SK-N-SH (cell line): ENCODE results near the gene OLFML3. TPM values are rescaled to one million over a fixed set of nuclear protein-coding genes. Genes with fewer than 3 reads are reported as not detected.

Source experiments
- CTCF ChIA-PET: fragments of 300-600, 350-600 bp; formaldehyde crosslinking; extraction: SDS; loops from one replicate; lab custom pipeline; 2021; lab: Yijun Ruan, JAX
- POLR2A ChIA-PET: fragments of 350-600 bp; sonication (Branson Sonifier 250); formaldehyde crosslinking; extraction: SDS; loops from one replicate; lab custom pipeline; 2020; ENCODE audit warnings: antibody characterized with exemption, inconsistent platforms; lab: Yijun Ruan, JAX
- DNase-seq: peaks from one replicate; pipeline ENCODE4 v3.0.0; 2012
- H2AFZ ChIP-seq: fragments of 200-600 bp; sonication (generic); 2 replicates; pipeline ENCODE4 v1.8.1; 2016; ENCODE audit warnings: antibody characterized with exemption, mild to moderate bottlenecking, low read depth
- H3F3A ChIP-seq: fragments of 200-600 bp; sonication (generic); replicated peaks from 2 replicates; pipeline ENCODE3; 2016; ENCODE audit warnings: antibody characterized with exemption, mild to moderate bottlenecking; ENCODE audit not compliant: insufficient read depth
- H3K27ac ChIP-seq, 2 experiments: fragments of 200-500 bp in 1 of 2; fragments of 200-600 bp in 1 of 2; sonication (Bioruptor generic) in 1 of 2; sonication (generic), shearing (Covaris generic) in 1 of 2; 2 replicates each; pipeline versions ENCODE4 v1.5.1 to v1.6.1; 2014 to 2016; ENCODE audit warnings: low read depth in 2 of 2, inconsistent platforms in 1 of 2, low read length in 1 of 2, mild to moderate bottlenecking in 1 of 2, mixed read lengths in 1 of 2
- H3K27me3 ChIP-seq: fragments of 200-600 bp; sonication (generic), shearing (Covaris generic); 2 replicates; pipeline ENCODE4 v1.6.1; 2016; ENCODE audit warnings: mixed run types; ENCODE audit not compliant: insufficient read depth
- H3K36me3 ChIP-seq, 2 experiments: fragments of 200-500 bp in 1 of 2; fragments of 200-600 bp in 1 of 2; sonication (Bioruptor generic) in 1 of 2; sonication (generic) in 1 of 2; replicated peaks in 1 of 2; 2 replicates each; pipeline versions ENCODE3 to v1.5.1; 2014 to 2016; ENCODE audit warnings: low read length in 1 of 2, mild to moderate bottlenecking in 1 of 2; ENCODE audit not compliant: insufficient read depth in 2 of 2, control insufficient read depth in 1 of 2
- H3K4me1 ChIP-seq, 2 experiments: fragments of 200-500 bp in 1 of 2; fragments of 200-600 bp in 1 of 2; sonication (Bioruptor generic) in 1 of 2; sonication (generic), shearing (Covaris generic) in 1 of 2; 2 replicates each; pipeline versions ENCODE4 v1.5.1 to v1.6.1; 2014 to 2016; ENCODE audit warnings: low read depth in 1 of 2, low read length in 1 of 2, mixed run types in 1 of 2; ENCODE audit not compliant: insufficient read depth in 2 of 2, control insufficient read depth in 1 of 2
- H3K4me2 ChIP-seq: fragments of 200-600 bp; sonication (generic), shearing (Covaris generic); 2 replicates; pipeline ENCODE4 v1.6.1; 2017; ENCODE audit warnings: mixed run types
- H3K4me3 ChIP-seq, 2 experiments: fragments of 200-500 bp in 1 of 2; fragments of 200-600 bp in 1 of 2; sonication (Bioruptor generic) in 1 of 2; sonication (generic), shearing (Covaris generic) in 1 of 2; 2 replicates each; pipeline versions ENCODE4 v1.5.1 to v1.8.1; 2014 to 2016; ENCODE audit warnings: low read depth in 2 of 2, inconsistent platforms in 1 of 2, low read length in 1 of 2, mild to moderate bottlenecking in 1 of 2, mixed read lengths in 1 of 2, moderate library complexity in 1 of 2
- H3K79me2 ChIP-seq: fragments of 200-600 bp; sonication (generic); 2 replicates; pipeline ENCODE4 v1.8.1; 2017; ENCODE audit warnings: mild to moderate bottlenecking; ENCODE audit not compliant: insufficient read depth
- H3K9ac ChIP-seq: fragments of 200-600 bp; sonication (generic); 2 replicates; pipeline ENCODE4 v1.6.1; 2017; ENCODE audit warnings: mixed run types
- H3K9me2 ChIP-seq: fragments of 200-600 bp; sonication (generic); 2 replicates; pipeline ENCODE4 v1.6.1; 2017; ENCODE audit warnings: mixed run types
- H3K9me3 ChIP-seq: fragments of 200-600 bp; sonication (generic); 2 replicates; pipeline ENCODE4 v1.6.1; 2017; ENCODE audit warnings: mixed run types, mild to moderate bottlenecking, moderate library complexity
- H4K20me1 ChIP-seq: fragments of 200-600 bp; sonication (generic); 2 replicates; pipeline ENCODE4 v1.6.1; 2017; ENCODE audit warnings: mild to moderate bottlenecking, mixed run types; ENCODE audit not compliant: insufficient read depth
- CHD2 ChIP-seq: fragments of 150-350 bp; IDR thresholded peaks from 2 replicates; pipeline ENCODE4 v1.6.1; 2018; ENCODE audit warnings: low read length; ENCODE audit not compliant: partially characterized antibody
- EP300 ChIP-seq, 2 experiments: IDR thresholded peaks; 2 replicates each; pipeline versions ENCODE4 v1.4.0 to v1.6.1; 2012; ENCODE audit warnings: borderline replicate concordance in 1 of 2, low read depth in 1 of 2, low read length in 1 of 2
- FOXJ3 ChIP-seq: sonication (generic); formaldehyde crosslinking; IDR thresholded peaks from 2 replicates; pipeline ENCODE4 v1.5.1; 2020; ENCODE audit warnings: mild to moderate bottlenecking, missing genetic modification reagents
- GATA2 ChIP-seq: sonication (generic); formaldehyde crosslinking; IDR thresholded peaks from 2 replicates; pipeline ENCODE4 v1.5.0; 2020; ENCODE audit warnings: mild to moderate bottlenecking, missing genetic modification reagents
- IRF3 ChIP-seq: fragments of 150-350 bp; IDR thresholded peaks from 2 replicates; pipeline ENCODE4 v1.6.1; 2016; ENCODE audit warnings: mild to moderate bottlenecking, low read depth, low read length
- NFIC ChIP-seq: IDR thresholded peaks from 2 replicates; pipeline ENCODE4 v1.4.0; 2012; ENCODE audit warnings: borderline replicate concordance
- NRF1 ChIP-seq: IDR thresholded peaks from 2 replicates; pipeline ENCODE4 v1.6.1; 2012; ENCODE audit warnings: low read depth, mild to moderate bottlenecking, low read length
- RCOR1 ChIP-seq: fragments of 150-350 bp; IDR thresholded peaks from 2 replicates; pipeline ENCODE4 v1.6.1; 2017; ENCODE audit warnings: antibody characterized with exemption, low read length
- RFX5 ChIP-seq: IDR thresholded peaks from 2 replicates; pipeline ENCODE4 v1.6.1; 2012; ENCODE audit warnings: mild to moderate bottlenecking, improper control_type of control experiment, low read length
- SMC3 ChIP-seq: IDR thresholded peaks from 2 replicates; pipeline ENCODE4 v1.6.1; 2012; ENCODE audit warnings: low read depth, low read length, improper control_type of control experiment
- TAF1 ChIP-seq: IDR thresholded peaks from 2 replicates; pipeline ENCODE4 v1.6.1; 2012; ENCODE audit warnings: low read depth, mild to moderate bottlenecking, low read length, moderate library complexity, borderline replicate concordance
- TCF12 ChIP-seq: IDR thresholded peaks from 2 replicates; pipeline ENCODE4 v1.4.0; 2012
- YY1 ChIP-seq: IDR thresholded peaks from 2 replicates; pipeline ENCODE4 v1.4.0; 2012; ENCODE audit warnings: low read depth, mild to moderate bottlenecking
- WGBS: methylation state at CpG from one replicate; pipeline ENCODE4 v1.1.6; 2017; ENCODE audit warnings: low lambda C conversion rate; 5-methylcytosine and 5-hydroxymethylcytosine counted together
- polyA plus RNA-seq, 3 experiments: library from polyadenylated mRNA; depleted of rRNA; stranded (reverse); fragments of >200 nt; gene quantifications; 2 replicates each; pipeline ENCODE4 v1.2.3, GENCODE V29; 2012
- TF ChIP-seq, protein P1 (sequence below): IDR thresholded peaks from 2 replicates; pipeline ENCODE4 v1.4.0; 2012; ENCODE audit warnings: low read depth, borderline replicate concordance
- TF ChIP-seq, protein P2 (sequence below): IDR thresholded peaks from 2 replicates; pipeline ENCODE4 v1.4.0; 2012; ENCODE audit warnings: low read depth

OLFML3 gene
- polyA plus RNA-seq, 1 of the 3 experiments (the other 2 are of a cell fraction): 26.1 TPM

- TF ChIP-seq, protein P1, sequence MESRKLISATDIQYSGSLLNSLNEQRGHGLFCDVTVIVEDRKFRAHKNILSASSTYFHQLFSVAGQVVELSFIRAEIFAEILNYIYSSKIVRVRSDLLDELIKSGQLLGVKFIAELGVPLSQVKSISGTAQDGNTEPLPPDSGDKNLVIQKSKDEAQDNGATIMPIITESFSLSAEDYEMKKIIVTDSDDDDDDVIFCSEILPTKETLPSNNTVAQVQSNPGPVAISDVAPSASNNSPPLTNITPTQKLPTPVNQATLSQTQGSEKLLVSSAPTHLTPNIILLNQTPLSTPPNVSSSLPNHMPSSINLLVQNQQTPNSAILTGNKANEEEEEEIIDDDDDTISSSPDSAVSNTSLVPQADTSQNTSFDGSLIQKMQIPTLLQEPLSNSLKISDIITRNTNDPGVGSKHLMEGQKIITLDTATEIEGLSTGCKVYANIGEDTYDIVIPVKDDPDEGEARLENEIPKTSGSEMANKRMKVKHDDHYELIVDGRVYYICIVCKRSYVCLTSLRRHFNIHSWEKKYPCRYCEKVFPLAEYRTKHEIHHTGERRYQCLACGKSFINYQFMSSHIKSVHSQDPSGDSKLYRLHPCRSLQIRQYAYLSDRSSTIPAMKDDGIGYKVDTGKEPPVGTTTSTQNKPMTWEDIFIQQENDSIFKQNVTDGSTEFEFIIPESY: no peak
- TF ChIP-seq RFX5 (no peak), FOXJ3 (no peak), NRF1 (no peak), NFIC (no peak), GATA2 (CRISPR knock-in tag) (no peak), TCF12 (no peak), CHD2 (no peak), IRF3 (no peak), YY1 (no peak), EP300 (IDR thresholded peaks at IDR 0.05; ENCODE audit: borderline replicate concordance in 1 of 2, low read depth in 1 of 2, low read length in 1 of 2) (no peak), TAF1 (no peak), RCOR1 (no peak), SMC3 (no peak)
- TF ChIP-seq, protein P2, sequence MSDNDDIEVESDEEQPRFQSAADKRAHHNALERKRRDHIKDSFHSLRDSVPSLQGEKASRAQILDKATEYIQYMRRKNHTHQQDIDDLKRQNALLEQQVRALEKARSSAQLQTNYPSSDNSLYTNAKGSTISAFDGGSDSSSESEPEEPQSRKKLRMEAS: no peak
- 0 out of 2 replicates have a peak, but pooled peaks cover 2% of the 10 kb centered on the region for H3K9me3 ChIP-seq
- no peaks in the 10 kb centered on the region for H3K36me3 ChIP-seq
- no peaks in the 10 kb centered on the region for H3F3A ChIP-seq
- H3K79me2 ChIP-seq: no peaks in the 10 kb centered on the region
- ChIA-PET CTCF (interaction anchor here (4.0 kb wide), 1 partner anchor 21 kb away, joined by 17 read pairs; the partner anchor contains the start of gene OLFML3), POLR2A (no interaction called here)
- H3K9me2 ChIP-seq: no peaks in the 10 kb centered on the region
- peaks cover 0 to 2% of the 10 kb centered on the region in 2 experiments; a peak in 1 of 4 replicates for H3K4me1 ChIP-seq
- no peak overlapping the region for H3K4me2 ChIP-seq
- H3K27me3 ChIP-seq: no peaks in the 10 kb centered on the region; the same call in 1 of the 2 replicates
- no peak overlapping the region for H3K4me3 ChIP-seq
- H2AFZ ChIP-seq: no peak overlapping the region
- no peaks in the 10 kb centered on the region for H4K20me1 ChIP-seq
- H3K27ac ChIP-seq: no peak overlapping the region
- DNase-seq: no peak
- H3K9ac ChIP-seq: no peak overlapping the region
- 87% methylated on average over 2 of the region's 2 CpGs for WGBS
Observed at GRCh38 chr1:113999233-113999632, 20.0 kb downstream of the OLFML3 start.

GRCh38 chr1:113999799-114000198, 20.5 kb downstream of the OLFML3 start:
- no peak overlapping the region for H3K4me3 ChIP-seq
- CTCF ChIA-PET: no interaction called here
- H3K9me2 ChIP-seq: no peaks in the 10 kb centered on the region
- no peaks in the 10 kb centered on the region for H3F3A ChIP-seq
- H4K20me1 ChIP-seq: no peaks in the 10 kb centered on the region
- peaks cover 0 to 2% of the 10 kb centered on the region in 2 experiments; a peak in 1 of 4 replicates for H3K4me1 ChIP-seq
- no peaks in the 10 kb centered on the region for H3K36me3 ChIP-seq
- H3K4me2 ChIP-seq: no peak overlapping the region
- H2AFZ ChIP-seq: no peak overlapping the region
- no peak overlapping the region for H3K9ac ChIP-seq
- POLR2A ChIA-PET: no interaction called here
- no peak overlapping the region for H3K27ac ChIP-seq
- 80% methylated on average over 2 of the region's 2 CpGs for WGBS
- H3K79me2 ChIP-seq: no peaks in the 10 kb centered on the region
- H3K9me3 ChIP-seq: no peaks in the 10 kb centered on the region
- DNase-seq: no peak
- no peaks in the 10 kb centered on the region; the same call in 1 of the 2 replicates for H3K27me3 ChIP-seq
- TF ChIP-seq IRF3: no peak
